Neuronal stem cell (in vitro differentiated cells): ENCODE data around the gene PSME3.
A peak's percentile ranks its signal among the peaks of the same experiment; 100 is the strongest.
"Not testable (repeated sequence)": the region's sequence is repeated elsewhere in the genome, so short reads cannot be mapped to it uniquely, and the experiment has no call there.

Experiments
- DNase-seq: peaks from one replicate; pipeline ENCODE4 v3.0.0-alpha.2; 2013; ENCODE audit warnings: low spot score
- H2AFZ ChIP-seq: one replicate; pipeline ENCODE4 v1.6.1; 2013; ENCODE audit warnings: mild to moderate bottlenecking, low read length, inconsistent platforms
- H2AK5ac ChIP-seq: 2 replicates; pipeline ENCODE4 v1.6.1; 2013; ENCODE audit warnings: low read depth, mild to moderate bottlenecking, inconsistent platforms, low read length, moderate library complexity, mixed read lengths
- H2BK120ac ChIP-seq: 2 replicates; pipeline ENCODE4 v1.6.1; 2013; ENCODE audit warnings: low read depth, mild to moderate bottlenecking, inconsistent platforms, low read length, moderate library complexity, mixed read lengths
- H2BK12ac ChIP-seq: one replicate; pipeline ENCODE4 v1.6.1; 2013; ENCODE audit warnings: low read length, inconsistent platforms
- H2BK15ac ChIP-seq: 2 replicates; pipeline ENCODE4 v1.6.1; 2013; ENCODE audit warnings: mild to moderate bottlenecking, low read length, inconsistent platforms, mixed read lengths
- H2BK5ac ChIP-seq: one replicate; pipeline ENCODE4 v1.6.1; 2013; ENCODE audit warnings: inconsistent platforms, mild to moderate bottlenecking, low read length, moderate library complexity
- H3K14ac ChIP-seq: one replicate; pipeline ENCODE4 v1.6.1; 2013; ENCODE audit warnings: low read length, inconsistent platforms
- H3K18ac ChIP-seq: 2 replicates; pipeline ENCODE4 v1.6.1; 2013; ENCODE audit warnings: low read length, inconsistent platforms
- H3K23ac ChIP-seq: 2 replicates; pipeline ENCODE4 v1.6.1; 2013; ENCODE audit warnings: low read depth, mild to moderate bottlenecking, mixed read lengths, low read length, inconsistent platforms; ENCODE audit not compliant: poor library complexity
- H3K27ac ChIP-seq: replicated peaks from 3 replicates; pipeline ENCODE4 v1.5.1; 2013; ENCODE audit warnings: low read length, inconsistent platforms
- H3K27me3 ChIP-seq, 3 experiments: 2 replicates each; pipeline ENCODE4 v1.6.1; 2013; ENCODE audit warnings: low read length in 3 of 3, mild to moderate bottlenecking in 2 of 3, inconsistent platforms in 1 of 3, low read depth in 1 of 3, mixed read lengths in 1 of 3, moderate library complexity in 1 of 3; ENCODE audit not compliant: control insufficient read depth in 3 of 3, insufficient read depth in 3 of 3
- H3K36me3 ChIP-seq, 2 donors: replicated peaks in 1 of 2; 2 replicates each; pipeline ENCODE4 v1.6.1; 2013; ENCODE audit warnings: low read length in 2 of 2; ENCODE audit not compliant: control insufficient read depth in 2 of 2, insufficient read depth in 2 of 2
- H3K4ac ChIP-seq: 2 replicates; pipeline ENCODE4 v1.6.1; 2013; ENCODE audit warnings: inconsistent platforms, mild to moderate bottlenecking, low read length, moderate library complexity
- H3K4me1 ChIP-seq, 2 donors: 1 replicate in 1 of 2; 2 replicates in 1 of 2; pipeline ENCODE4 v1.6.1; 2013; ENCODE audit warnings: low read length in 2 of 2, low read depth in 1 of 2; ENCODE audit not compliant: control insufficient read depth in 2 of 2, insufficient read depth in 1 of 2
- H3K4me2 ChIP-seq: one replicate; pipeline ENCODE4 v1.6.1; 2013; ENCODE audit warnings: mild to moderate bottlenecking, low read length, inconsistent platforms; ENCODE audit not compliant: insufficient read depth, poor library complexity, severe bottlenecking
- H3K4me3 ChIP-seq, 2 donors: 2 replicates each; pipeline ENCODE4 v1.5.1; 2013; ENCODE audit warnings: low read length in 2 of 2, mild to moderate bottlenecking in 2 of 2, inconsistent platforms in 1 of 2, moderate library complexity in 1 of 2
- H3K79me1 ChIP-seq: one replicate; pipeline ENCODE4 v1.6.1; 2013; ENCODE audit warnings: low read depth, mild to moderate bottlenecking, inconsistent platforms, low read length, moderate library complexity
- H3K9ac ChIP-seq: one replicate; pipeline ENCODE4 v1.6.1; 2013; ENCODE audit warnings: mild to moderate bottlenecking, low read depth, low read length, inconsistent platforms; ENCODE audit not compliant: poor library complexity
- H3K9me3 ChIP-seq, 2 donors: replicated peaks in 1 of 2; 2 replicates each; pipeline versions ENCODE3 to v1.6.1; 2013; ENCODE audit warnings: low read length in 2 of 2, mild to moderate bottlenecking in 2 of 2, inconsistent platforms in 1 of 2, low read depth in 1 of 2, mixed read lengths in 1 of 2, moderate library complexity in 1 of 2; ENCODE audit not compliant: control insufficient read depth in 2 of 2, insufficient read depth in 1 of 2
- H4K8ac ChIP-seq: one replicate; pipeline ENCODE4 v1.6.1; 2013; ENCODE audit warnings: low read depth, mild to moderate bottlenecking, inconsistent platforms, low read length, moderate library complexity
- H4K91ac ChIP-seq: one replicate; pipeline ENCODE4 v1.6.1; 2013; ENCODE audit warnings: low read length, low read depth, mild to moderate bottlenecking, inconsistent platforms; ENCODE audit not compliant: poor library complexity
- WGBS, 2 donors: extraction: QIAGEN DNeasy Blood & Tissue Kit; methylation state at CpG; one replicate each; pipeline ENCODE4 v1.1.7; 2013; ENCODE audit warnings: missing lambda C conversion rate in 2 of 2, mixed read lengths in 1 of 2; ENCODE audit not compliant: insufficient read length in 2 of 2, insufficient replicate concordance in 1 of 2; ENCODE audit errors: extremely low coverage in 2 of 2; 5-methylcytosine and 5-hydroxymethylcytosine counted together

The PSME3 gene

GRCh38 chr17:42867694-42868261 is 34.6 kb downstream of the PSME3 start:
- not testable (repeated sequence) for H3K14ac ChIP-seq, H3K27ac ChIP-seq, H2BK5ac ChIP-seq, H2BK12ac ChIP-seq, H2BK120ac ChIP-seq, H3K4me1 ChIP-seq, H2BK15ac ChIP-seq, H3K18ac ChIP-seq, H3K36me3 ChIP-seq, H3K79me1 ChIP-seq, H4K91ac ChIP-seq, H3K4me3 ChIP-seq, H3K4me2 ChIP-seq, H3K4ac ChIP-seq, H4K8ac ChIP-seq, H3K23ac ChIP-seq, DNase-seq, H3K9ac ChIP-seq, H2AFZ ChIP-seq, H2AK5ac ChIP-seq
- no CpG with 5 or more reads among the region's 21 CpGs for WGBS, 2 donors
- H3K9me3 ChIP-seq, result peaks cover 4 to 11% of the 10 kb centered on the region in 2 donors
- peaks cover 0 to 23% (median 0%) of the 10 kb centered on the region in 3 experiments for H3K27me3 ChIP-seq

DNA sequence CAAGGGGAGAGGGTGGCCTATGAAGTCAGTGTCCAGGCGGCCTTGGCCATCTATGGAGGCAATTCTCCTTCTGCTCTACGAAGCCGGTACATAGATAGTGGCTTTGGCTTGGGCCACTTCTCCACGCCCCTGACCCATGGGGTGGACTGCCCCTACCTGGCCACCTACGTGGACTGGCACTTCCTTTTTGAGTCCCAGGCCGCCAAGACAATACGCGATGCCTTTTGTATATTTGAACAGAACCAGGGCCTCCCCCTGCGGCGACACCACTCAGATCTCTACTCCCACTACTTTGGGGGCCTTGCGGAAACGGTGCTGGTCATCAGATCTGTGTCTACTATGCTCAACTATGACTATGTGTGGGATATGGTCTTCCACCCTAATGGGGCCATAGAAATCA is 35.1 kb downstream of the PSME3 start:
- H2AK5ac ChIP-seq, result no peak overlapping the region
- DNase-seq, result no peak
- H3K27ac ChIP-seq, result no peak overlapping the region
- no CpG with 5 or more reads among the region's 12 CpGs for WGBS, 2 donors
- H3K4me3 ChIP-seq, result no peak overlapping the region
- H3K23ac ChIP-seq, result no peak overlapping the region
- H3K4me1 ChIP-seq, result peaks cover 3 to 4% of the 10 kb centered on the region in 2 donors
- no peak overlapping the region for H4K91ac ChIP-seq
- H3K27me3 ChIP-seq, result peaks cover 0 to 29% (median 0%) of the 10 kb centered on the region in 3 experiments
- H4K8ac ChIP-seq, result no peak overlapping the region
- no peak overlapping the region for H3K14ac ChIP-seq
- no peak overlapping the region for H2BK12ac ChIP-seq
- H3K9ac ChIP-seq, result no peak overlapping the region
- no peak overlapping the region for H3K18ac ChIP-seq
- H3K36me3 ChIP-seq, result no peaks in the 10 kb centered on the region
- H3K4me2 ChIP-seq, result no peak overlapping the region
- H3K9me3 ChIP-seq, result peaks cover 4 to 11% of the 10 kb centered on the region in 2 donors
- H2AFZ ChIP-seq, result no peak overlapping the region
- no peak overlapping the region for H2BK15ac ChIP-seq
- H3K79me1 ChIP-seq, result no peaks in the 10 kb centered on the region
- no peak overlapping the region for H3K4ac ChIP-seq
- no peak overlapping the region for H2BK5ac ChIP-seq
- H2BK120ac ChIP-seq, result no peak overlapping the region

GRCh38 chr17:42871647-42872046 is 38.5 kb downstream of the PSME3 start:
- Histone ChIP-seq H2BK5ac (no peak overlapping the region), H3K14ac (no peak overlapping the region), H3K4me1 (no peaks in the 10 kb centered on the region), H3K9me3 (peaks cover 4 to 11% of the 10 kb centered on the region in 2 donors), H4K8ac (no peak overlapping the region), H3K79me1 (no peaks in the 10 kb centered on the region), H3K4ac (no peak overlapping the region), H2AFZ (no peak overlapping the region), H3K4me2 (no peak overlapping the region), H2BK15ac (no peak overlapping the region), H2BK12ac (no peak overlapping the region), H3K27me3 (peaks cover 0 to 16% (median 0%) of the 10 kb centered on the region in 3 experiments), H3K36me3 (no peaks in the 10 kb centered on the region), H3K27ac (no peak overlapping the region), H2BK120ac (no peak overlapping the region), H3K4me3 (peak overlapping the region in 1 of 2 donors; percentile 56), H3K18ac (no peak overlapping the region), H4K91ac (no peak overlapping the region), H3K9ac (no peak overlapping the region), H2AK5ac (no peak overlapping the region), H3K23ac (no peak overlapping the region)
- no peak for DNase-seq
- no CpG with 5 or more reads among the region's 4 CpGs for WGBS, 2 donors

DNA sequence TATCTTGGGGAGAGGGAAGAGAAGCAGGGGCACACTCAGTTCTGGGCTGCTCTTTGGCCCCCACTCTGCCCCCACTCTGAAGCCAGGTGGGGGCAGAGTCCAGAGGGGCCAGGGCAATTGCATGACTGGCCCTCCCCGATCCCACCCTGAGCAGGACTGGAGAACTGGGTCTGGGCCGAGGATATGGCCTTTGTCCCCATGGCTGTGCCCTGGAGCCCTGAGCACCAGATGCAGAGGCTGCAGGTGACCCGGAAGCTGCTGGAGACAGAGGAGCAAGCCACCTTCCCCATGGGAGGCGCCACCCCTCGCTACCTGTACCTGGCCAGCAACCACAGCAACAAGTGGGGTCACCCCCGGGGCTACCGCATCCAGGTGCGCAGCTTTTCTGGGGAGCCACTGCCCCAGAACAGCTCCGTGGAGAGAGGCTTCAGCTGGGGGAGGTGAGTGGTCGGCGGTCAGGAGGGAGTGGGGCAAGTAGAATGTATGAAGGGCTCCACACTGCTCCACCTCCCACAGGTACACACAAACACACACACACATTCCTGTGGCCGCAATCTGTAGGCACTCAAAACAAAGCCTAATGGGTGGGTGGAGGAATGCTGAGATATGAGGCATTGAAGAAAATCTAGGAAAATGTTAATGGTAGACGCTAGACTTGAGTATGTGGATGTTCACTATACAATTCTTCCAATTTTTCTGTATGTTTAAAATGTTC is 39.2 kb downstream of the PSME3 start:
- Histone ChIP-seq H3K27ac (no peak overlapping the region), H2BK12ac (no peak overlapping the region), H3K23ac (no peak overlapping the region), H3K14ac (no peak overlapping the region), H3K4me3 (no peak overlapping the region), H3K79me1 (no peaks in the 10 kb centered on the region), H4K8ac (no peak overlapping the region), H3K9ac (no peak overlapping the region), H3K9me3 (peaks cover 4 to 11% of the 10 kb centered on the region in 2 donors), H3K4me1 (no peaks in the 10 kb centered on the region), H2BK120ac (no peak overlapping the region), H3K18ac (no peak overlapping the region), H2AFZ (no peak overlapping the region), H4K91ac (no peak overlapping the region), H2BK15ac (no peak overlapping the region), H3K27me3 (peaks cover 0 to 17% (median 0%) of the 10 kb centered on the region in 3 experiments), H3K36me3 (no peaks in the 10 kb centered on the region), H3K4ac (no peak overlapping the region), H2BK5ac (no peak overlapping the region), H3K4me2 (no peak overlapping the region), H2AK5ac (no peak overlapping the region)
- DNase-seq, result no peak
- no CpG with 5 or more reads among the region's 13 CpGs for WGBS, 2 donors
